ENCODE measurements around the gene HOMEZ.

HOMEZ gene

DNA sequence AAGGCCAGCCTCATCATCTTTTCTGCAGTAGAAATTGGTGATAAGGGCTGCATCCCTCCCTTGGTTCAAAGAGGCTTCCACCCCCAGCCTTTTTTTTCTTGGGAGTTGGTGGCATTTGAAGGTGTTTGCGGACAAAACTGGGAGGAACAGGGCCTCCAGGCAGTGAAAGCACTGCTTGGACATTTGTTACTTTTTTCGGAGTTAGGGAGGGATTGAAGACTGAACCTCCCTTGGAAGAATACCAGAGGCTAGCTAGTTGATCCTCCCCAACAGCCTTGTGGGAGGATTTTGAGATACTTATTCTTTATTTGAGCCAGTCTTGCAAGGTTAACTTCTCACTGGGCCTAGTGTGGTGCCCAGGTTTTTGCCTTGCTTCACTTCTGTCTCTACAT lies 38.5 kb upstream of the HOMEZ start:
- TF ChIP-seq, protein P1, sequence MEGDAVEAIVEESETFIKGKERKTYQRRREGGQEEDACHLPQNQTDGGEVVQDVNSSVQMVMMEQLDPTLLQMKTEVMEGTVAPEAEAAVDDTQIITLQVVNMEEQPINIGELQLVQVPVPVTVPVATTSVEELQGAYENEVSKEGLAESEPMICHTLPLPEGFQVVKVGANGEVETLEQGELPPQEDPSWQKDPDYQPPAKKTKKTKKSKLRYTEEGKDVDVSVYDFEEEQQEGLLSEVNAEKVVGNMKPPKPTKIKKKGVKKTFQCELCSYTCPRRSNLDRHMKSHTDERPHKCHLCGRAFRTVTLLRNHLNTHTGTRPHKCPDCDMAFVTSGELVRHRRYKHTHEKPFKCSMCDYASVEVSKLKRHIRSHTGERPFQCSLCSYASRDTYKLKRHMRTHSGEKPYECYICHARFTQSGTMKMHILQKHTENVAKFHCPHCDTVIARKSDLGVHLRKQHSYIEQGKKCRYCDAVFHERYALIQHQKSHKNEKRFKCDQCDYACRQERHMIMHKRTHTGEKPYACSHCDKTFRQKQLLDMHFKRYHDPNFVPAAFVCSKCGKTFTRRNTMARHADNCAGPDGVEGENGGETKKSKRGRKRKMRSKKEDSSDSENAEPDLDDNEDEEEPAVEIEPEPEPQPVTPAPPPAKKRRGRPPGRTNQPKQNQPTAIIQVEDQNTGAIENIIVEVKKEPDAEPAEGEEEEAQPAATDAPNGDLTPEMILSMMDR (IDR thresholded peaks at IDR 0.05; ENCODE audit: low read depth, low read length, missing control alignments), result no peak
- H3K4me3 ChIP-seq (ENCODE audit: low read depth, low read length), result no peak overlapping the region
- no peak for DNase-seq (ENCODE audit: low read depth)

- H3K4me3 ChIP-seq (ENCODE audit: low read depth, low read length), result no peak overlapping the region
- no peak for DNase-seq (ENCODE audit: low read depth)
- TF ChIP-seq, protein P1 (IDR thresholded peaks at IDR 0.05; ENCODE audit: low read depth, low read length, missing control alignments), result no peak
These were observed 38.0 kb upstream of the HOMEZ start for GRCh38 chr14:23323838-23324454.

- H3K4me3 ChIP-seq (ENCODE audit: low read depth, low read length), result peak overlapping the region; percentile 93
- TF ChIP-seq, protein P1 (IDR thresholded peaks at IDR 0.05; ENCODE audit: low read depth, low read length, missing control alignments), result no peak
- DNase-seq (ENCODE audit: low read depth), result no peak
These were observed 36.9 kb upstream of the HOMEZ start for GRCh38 chr14:23322568-23323517.

DNA sequence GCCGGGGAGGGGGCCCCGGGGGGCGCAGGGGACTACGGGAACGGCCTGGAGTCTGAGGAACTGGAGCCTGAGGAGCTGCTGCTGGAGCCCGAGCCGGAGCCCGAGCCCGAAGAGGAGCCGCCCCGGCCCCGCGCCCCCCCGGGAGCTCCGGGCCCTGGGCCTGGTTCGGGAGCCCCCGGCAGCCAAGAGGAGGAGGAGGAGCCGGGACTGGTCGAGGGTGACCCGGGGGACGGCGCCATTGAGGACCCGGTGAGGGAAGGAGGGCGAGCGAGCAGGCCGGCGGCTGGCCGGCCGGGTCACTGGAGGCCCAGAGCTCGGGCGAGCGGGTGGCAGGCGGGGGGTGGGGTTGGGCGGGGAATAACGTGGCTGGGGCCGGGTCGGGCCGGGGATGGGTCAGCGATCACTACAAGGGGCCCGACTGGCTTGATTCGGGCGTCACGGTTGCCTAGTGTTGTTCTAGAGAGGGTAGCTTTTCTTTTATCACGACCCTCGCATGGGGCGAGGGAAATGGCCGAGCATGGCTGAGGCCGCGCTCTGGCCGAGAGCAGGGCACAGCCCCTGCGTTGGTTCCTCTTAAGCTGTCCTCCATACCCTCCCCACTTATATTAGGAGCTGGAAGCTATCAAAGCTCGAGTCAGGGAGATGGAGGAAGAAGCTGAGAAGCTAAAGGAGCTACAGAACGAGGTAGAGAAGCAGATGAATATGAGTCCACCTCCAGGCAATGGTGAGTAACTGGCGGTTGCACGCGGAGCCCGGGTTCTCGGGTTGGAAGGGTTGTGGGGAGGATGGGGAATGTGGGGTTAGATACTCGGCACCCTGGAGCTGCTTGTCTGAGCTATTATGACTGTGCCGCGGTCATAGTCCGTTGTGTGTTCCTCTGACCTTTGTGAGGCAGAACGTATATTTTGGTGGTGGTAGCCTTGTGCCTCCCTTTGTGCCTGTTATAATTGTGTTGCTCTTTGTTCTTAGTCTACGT lies 35.9 kb upstream of the HOMEZ start:
- no peak for DNase-seq (ENCODE audit: low read depth)
- peak overlapping the region; percentile 93 for H3K4me3 ChIP-seq (ENCODE audit: low read depth, low read length)
- TF ChIP-seq, protein P1 (IDR thresholded peaks at IDR 0.05; ENCODE audit: low read depth, low read length, missing control alignments), result no peak

DNA sequence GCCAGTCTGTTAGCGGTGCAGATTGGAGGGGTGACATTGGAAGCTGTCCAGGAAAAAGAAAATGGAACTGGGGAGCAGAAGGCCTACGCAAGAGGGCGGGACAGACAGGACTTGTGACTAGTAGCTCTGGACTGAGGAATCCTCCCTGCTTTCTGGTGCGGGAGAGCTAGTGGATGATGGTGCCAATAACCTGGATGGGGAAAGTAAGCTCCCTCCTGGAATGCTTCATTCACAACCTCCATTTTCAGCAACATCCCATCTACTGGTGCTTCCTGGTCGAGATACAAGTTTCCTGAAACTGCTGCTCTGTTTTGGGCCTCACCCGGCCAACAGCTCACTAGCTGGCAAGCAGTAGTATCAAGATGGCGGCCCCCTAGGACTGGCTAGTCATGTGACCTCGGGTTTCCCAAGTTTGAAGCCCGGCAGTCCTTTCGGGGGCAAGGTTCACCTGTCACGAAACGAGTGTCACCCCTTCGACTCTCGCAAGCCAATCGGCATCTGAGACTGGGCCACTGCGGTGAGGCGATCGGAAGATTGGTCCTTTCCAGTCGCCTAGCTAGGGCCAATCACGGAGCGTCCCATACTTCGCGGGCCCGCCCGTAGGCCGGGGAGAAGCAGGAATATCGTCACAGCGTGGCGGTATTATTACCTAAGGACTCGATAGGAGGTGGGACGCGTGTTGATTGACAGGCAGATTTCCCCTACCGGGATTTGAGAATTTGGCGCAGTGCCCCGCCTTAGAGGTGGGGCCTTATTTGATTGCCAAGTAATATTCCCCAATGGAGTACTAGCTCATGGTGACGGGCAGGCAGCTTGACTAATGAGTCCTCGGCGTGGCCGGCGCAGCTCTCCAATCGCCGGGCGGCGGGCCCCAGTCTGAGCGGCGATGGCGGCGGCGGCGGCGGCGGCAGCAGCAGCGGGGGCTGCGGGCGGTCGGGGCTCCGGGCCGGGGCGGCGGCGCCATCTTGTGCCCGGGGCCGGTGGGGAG lies 34.9 kb upstream of the HOMEZ start, which contains the start of gene PABPN1:
PABPN1 (plus strand) TSS at position 874 of the 988 bp plus-strand sequence; CDS start at position 887, 13 bp downstream.
- peak; percentile 100 for DNase-seq (ENCODE audit: low read depth)
- H3K4me3 ChIP-seq (ENCODE audit: low read depth, low read length), result peak within 1 kb of the TSS; percentile 93
- TF ChIP-seq, protein P1 (IDR thresholded peaks at IDR 0.05; ENCODE audit: low read depth, low read length, missing control alignments), result no peak
